ENCODE measurements around the gene KRT33A. TPM values are rescaled to one million over a fixed set of nuclear protein-coding genes. Genes with fewer than 3 reads are reported as not detected.

KRT33A gene
- total RNA-seq, 1 experiment from 2014 or later: not detected

DNA sequence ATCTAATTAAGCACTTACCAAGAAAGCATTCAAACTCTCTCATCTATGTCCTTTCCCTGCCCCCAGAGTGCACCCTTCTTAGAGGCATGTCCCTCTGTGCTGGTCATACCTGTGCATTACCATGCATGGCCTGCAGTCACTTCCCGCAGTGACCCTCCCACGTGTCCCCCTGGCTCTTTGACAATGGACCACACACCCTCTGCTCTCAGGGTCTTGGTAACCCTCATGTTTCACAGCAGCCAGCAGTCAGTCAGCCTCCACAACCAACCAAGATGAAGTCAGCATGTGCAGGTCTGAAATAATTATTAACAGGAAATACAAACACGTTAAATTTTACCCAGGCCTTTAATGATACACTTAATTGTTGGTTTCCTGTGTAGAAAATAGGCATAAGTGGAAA, 10.1 kb downstream of the KRT33A start:
- Histone ChIP-seq H3K27me3 (no peaks in the 10 kb centered on the region), H3K9me3 (peaks cover 21% of the 10 kb centered on the region), H3K36me3 (no peaks in the 10 kb centered on the region), H3K4me3 (no peak overlapping the region)
- no peak for DNase-seq

- H3K4me3 ChIP-seq: no peak overlapping the region
- DNase-seq: no peak
- H3K27me3 ChIP-seq: no peaks in the 10 kb centered on the region
- H3K36me3 ChIP-seq: no peaks in the 10 kb centered on the region
- peaks cover 21% of the 10 kb centered on the region for H3K9me3 ChIP-seq
These were observed 11.0 kb downstream of the KRT33A start for GRCh38 chr17:41339571-41340172.

DNA sequence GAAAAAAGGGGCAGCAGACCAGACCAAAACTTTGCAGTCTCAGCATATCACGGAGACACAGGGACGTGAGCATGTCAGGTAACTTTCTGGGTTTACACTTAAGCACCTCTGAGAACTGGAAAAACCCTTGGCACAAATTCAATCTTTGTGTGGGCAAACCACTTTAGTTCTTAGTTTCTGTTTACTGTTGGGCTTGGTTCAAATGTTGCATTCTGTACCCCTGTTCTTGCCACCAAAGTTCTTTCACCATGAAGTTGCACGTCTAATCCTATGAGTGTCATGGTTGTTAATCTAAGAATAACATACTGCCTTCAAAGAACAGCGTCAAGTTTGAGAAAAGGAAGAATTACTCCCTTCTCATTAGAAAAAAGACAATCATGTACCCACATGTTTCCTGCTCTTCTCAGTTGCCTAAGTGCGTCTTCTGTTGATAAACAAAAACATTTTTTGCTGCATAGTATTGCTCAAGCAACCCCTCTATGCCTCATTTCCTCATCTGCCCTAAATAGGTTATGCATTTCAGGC, 11.6 kb downstream of the KRT33A start:
- no peak for DNase-seq

GRCh38 chr17:41335747-41336146, 14.9 kb downstream of the KRT33A start:
- Histone ChIP-seq H3K4me3 (no peak overlapping the region), H3K36me3 (no peaks in the 10 kb centered on the region), H3K27me3 (no peaks in the 10 kb centered on the region)

More for the DNA sequence above, 11.6 kb downstream of the KRT33A start:
- Histone ChIP-seq H3K27me3 (no peaks in the 10 kb centered on the region), H3K4me3 (no peak overlapping the region), H3K9me3 (peaks cover 21% of the 10 kb centered on the region), H3K36me3 (no peaks in the 10 kb centered on the region)

GRCh38 chr17:41334385-41335305, 16.0 kb downstream of the KRT33A start:
- Histone ChIP-seq H3K9me3 (no peaks in the 10 kb centered on the region), H3K36me3 (no peaks in the 10 kb centered on the region), H3K27me3 (no peaks in the 10 kb centered on the region), H3K4me3 (no peak overlapping the region)
- DNase-seq: peak; percentile 54

More at GRCh38 chr17:41335747-41336146, 14.9 kb downstream of the KRT33A start:
- no peak for DNase-seq
- no peaks in the 10 kb centered on the region for H3K9me3 ChIP-seq

- H3K27me3 ChIP-seq: no peaks in the 10 kb centered on the region
- DNase-seq: no peak
These were observed 16.8 kb downstream of the KRT33A start for GRCh38 chr17:41333836-41334235.

GRCh38 chr17:41333098-41333497, 17.5 kb downstream of the KRT33A start:
- Histone ChIP-seq H3K4me3 (no peak overlapping the region), H3K9me3 (no peaks in the 10 kb centered on the region), H3K27me3 (no peaks in the 10 kb centered on the region), H3K36me3 (no peaks in the 10 kb centered on the region)
- no peak for DNase-seq

More at GRCh38 chr17:41333836-41334235, 16.8 kb downstream of the KRT33A start:
- Histone ChIP-seq H3K9me3 (no peaks in the 10 kb centered on the region), H3K36me3 (no peaks in the 10 kb centered on the region), H3K4me3 (no peak overlapping the region)

DNA sequence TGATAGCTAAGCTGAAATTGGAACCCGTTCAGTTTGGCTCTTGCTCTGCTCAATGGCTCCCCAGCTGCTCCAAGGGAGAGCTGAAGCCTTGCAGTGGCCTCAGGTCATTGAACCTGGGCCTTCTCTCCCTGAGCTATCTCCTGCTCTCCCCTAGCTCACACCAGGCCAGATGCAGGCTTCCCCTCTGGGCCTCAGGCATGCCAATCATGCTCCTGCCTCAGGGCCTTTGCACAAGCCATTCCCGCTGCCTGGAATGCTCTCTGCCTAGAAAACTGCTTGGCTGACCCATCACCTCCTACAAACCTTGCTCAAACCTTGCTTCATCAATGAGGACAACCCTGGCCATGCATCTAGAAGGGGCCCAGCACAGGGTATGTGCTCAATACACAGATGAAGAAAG, 18.4 kb downstream of the KRT33A start:
- no peaks in the 10 kb centered on the region for H3K36me3 ChIP-seq
- H3K27me3 ChIP-seq: no peaks in the 10 kb centered on the region
- no peak overlapping the region for H3K4me3 ChIP-seq
- no peak for DNase-seq
- H3K9me3 ChIP-seq: no peaks in the 10 kb centered on the region

- Histone ChIP-seq H3K4me3 (no peak overlapping the region), H3K27me3 (no peaks in the 10 kb centered on the region), H3K36me3 (no peaks in the 10 kb centered on the region), H3K9me3 (no peaks in the 10 kb centered on the region)
- no peak for DNase-seq
These were observed 19.0 kb downstream of the KRT33A start for GRCh38 chr17:41331606-41332005.

- peak; percentile 77 for DNase-seq
- Histone ChIP-seq H3K4me3 (no peak overlapping the region), H3K36me3 (no peaks in the 10 kb centered on the region), H3K27me3 (no peaks in the 10 kb centered on the region), H3K9me3 (no peaks in the 10 kb centered on the region)
These were observed 21.2 kb downstream of the KRT33A start for GRCh38 chr17:41329279-41329948.

- Histone ChIP-seq H3K27me3 (no peaks in the 10 kb centered on the region), H3K9me3 (no peaks in the 10 kb centered on the region), H3K36me3 (no peaks in the 10 kb centered on the region), H3K4me3 (no peak overlapping the region)
- DNase-seq: no peak
These were observed 22.4 kb downstream of the KRT33A start for GRCh38 chr17:41328207-41328606.

DNA sequence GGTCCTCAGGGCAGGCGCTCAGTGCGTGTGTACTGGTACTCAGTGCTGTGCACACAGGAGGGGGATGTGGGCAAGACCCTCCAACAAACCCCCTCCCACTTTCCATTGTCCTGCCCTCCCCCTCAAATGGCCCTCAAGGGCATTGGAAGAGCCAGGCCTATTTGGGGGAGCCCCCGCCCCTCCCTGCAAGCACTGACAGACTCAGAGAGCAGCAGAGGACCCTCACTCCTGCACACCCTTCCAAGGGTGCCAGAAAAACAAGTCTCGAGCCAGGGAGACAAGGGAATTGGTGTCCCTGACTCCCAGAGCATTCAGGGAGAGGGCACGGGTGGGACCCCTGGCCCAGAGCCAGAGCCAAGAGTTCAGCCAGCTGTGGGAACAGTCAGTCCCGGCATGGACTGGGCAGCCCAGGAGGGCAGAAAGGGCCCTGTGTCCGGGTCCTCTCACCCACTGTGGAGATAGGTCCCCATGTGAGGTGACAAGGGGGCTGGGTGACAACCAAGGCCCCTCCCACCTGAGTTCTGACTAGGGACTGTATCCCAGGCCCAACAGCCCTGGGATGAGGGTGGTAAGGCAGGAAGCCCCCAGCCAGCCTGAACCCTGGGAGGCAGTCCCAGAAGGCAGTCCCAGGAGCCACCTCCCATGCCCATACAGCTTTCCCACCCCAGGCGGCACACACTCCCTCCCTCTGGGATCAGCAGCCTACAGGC, 23.1 kb downstream of the KRT33A start:
- DNase-seq: no peak
- Histone ChIP-seq H3K4me3 (no peak overlapping the region), H3K27me3 (no peaks in the 10 kb centered on the region), H3K36me3 (no peaks in the 10 kb centered on the region), H3K9me3 (no peaks in the 10 kb centered on the region)

- no peak for DNase-seq
- no peaks in the 10 kb centered on the region for H3K9me3 ChIP-seq
- H3K4me3 ChIP-seq: no peak overlapping the region
- H3K36me3 ChIP-seq: no peaks in the 10 kb centered on the region
- H3K27me3 ChIP-seq: no peaks in the 10 kb centered on the region
These were observed 24.2 kb downstream of the KRT33A start for GRCh38 chr17:41326173-41327145.

DNA sequence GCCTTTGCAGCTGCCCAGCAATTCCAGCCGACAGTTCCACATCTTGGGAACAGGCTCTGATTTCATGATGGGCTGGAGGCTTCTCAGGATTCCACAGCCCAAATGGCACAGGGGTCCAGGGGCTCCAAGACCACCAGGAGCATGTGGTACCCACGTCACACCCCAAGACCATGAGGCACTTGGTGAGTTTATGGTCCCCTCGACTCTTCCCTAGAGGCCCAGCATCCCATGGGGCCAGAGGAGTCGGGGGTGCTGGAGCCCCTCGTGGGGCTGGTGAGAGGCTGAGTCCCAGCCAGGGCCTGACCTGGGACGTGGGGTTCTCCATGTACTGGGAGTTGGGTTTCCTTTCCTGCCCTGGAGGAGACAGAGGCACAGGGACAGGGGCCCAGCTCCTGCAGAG, 25.0 kb downstream of the KRT33A start:
- peaks cover 4% of the 10 kb centered on the region; the same call in 1 of the 2 replicates for H3K9me3 ChIP-seq
- H3K4me3 ChIP-seq: no peak overlapping the region
- no peak for DNase-seq
- H3K27me3 ChIP-seq: no peaks in the 10 kb centered on the region
- H3K36me3 ChIP-seq: no peaks in the 10 kb centered on the region

DNA sequence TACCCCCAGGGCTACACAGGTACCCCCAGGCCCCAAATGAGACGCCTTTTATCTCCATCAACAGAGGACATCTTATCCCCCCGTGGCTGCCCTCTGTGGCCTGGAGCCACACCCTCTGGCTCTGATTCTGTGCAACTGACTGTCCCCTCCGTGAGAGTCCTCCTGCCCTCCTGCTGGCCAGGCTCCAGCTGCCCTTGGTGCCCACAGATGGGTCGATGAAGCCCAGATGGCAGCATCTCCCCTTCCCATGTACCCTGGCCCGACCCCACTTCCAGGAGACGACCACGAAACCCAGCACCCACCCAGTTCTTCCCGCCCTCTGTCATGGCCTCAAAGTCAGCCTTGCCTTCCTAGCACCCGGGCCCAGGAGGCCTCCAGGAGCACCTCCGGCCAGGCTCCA, 25.5 kb downstream of the KRT33A start:
- H3K4me3 ChIP-seq: no peak overlapping the region
- peaks cover 7% of the 10 kb centered on the region; the same call in 1 of the 2 replicates for H3K9me3 ChIP-seq
- no peaks in the 10 kb centered on the region for H3K27me3 ChIP-seq
- no peak for DNase-seq
- no peaks in the 10 kb centered on the region for H3K36me3 ChIP-seq
